ENCODE results near the gene NCAPH2.

GRCh38 chr22:50507421-50507990 is 518 bp upstream of the NCAPH2 start, which contains the start of gene LMF2:
- TF ChIP-seq YY1 (IDR thresholded peaks at IDR 0.05; ENCODE audit: insufficient read depth, insufficient read length) = no peak
- no peak for TF ChIP-seq ZNF274 (IDR thresholded peaks at IDR 0.05; ENCODE audit: low read depth, low read length)

Data from NT2/D1 (cell line).